AG20443 (cell line): ENCODE measurements around the gene SAE1.
A peak's percentile ranks its signal among the peaks of the same experiment; 100 is the strongest.
"Not testable (repeated sequence)": the region's sequence is repeated elsewhere in the genome, so short reads cannot be mapped to it uniquely, and the experiment has no call there.

ENCODE experiments used
- DNase-seq: peaks from one replicate; pipeline ENCODE4 v3.0.0; 2012; ENCODE audit warnings: low spot score, mixed read lengths

Gene SAE1

GRCh38 chr19:47240996-47241918, 110.6 kb downstream of the SAE1 start:
- peak; percentile 86 for DNase-seq

GRCh38 chr19:47241919-47242577, 111.4 kb downstream of the SAE1 start:
- DNase-seq, result no peak

GRCh38 chr19:47243364-47243775, 112.7 kb downstream of the SAE1 start:
- DNase-seq, result no peak

GRCh38 chr19:47243776-47244547, 113.3 kb downstream of the SAE1 start:
- DNase-seq, result peak; percentile 94

GRCh38 chr19:47247308-47247990, 116.8 kb downstream of the SAE1 start:
- peak; percentile 69 for DNase-seq

- DNase-seq, result not testable (repeated sequence)
Measured at GRCh38 chr19:47253016-47253415, 122.4 kb downstream of the SAE1 start.

GRCh38 chr19:47253467-47253881, 122.8 kb downstream of the SAE1 start:
- no peak for DNase-seq

GRCh38 chr19:47253970-47254369, 123.3 kb downstream of the SAE1 start:
- no peak for DNase-seq

GRCh38 chr19:47255879-47256692, 125.5 kb downstream of the SAE1 start, which contains the start of gene CCDC9:
CCDC9 (plus strand) TSS chr19:47256525; CDS start chr19:47258401, 1,876 bp downstream.
- DNase-seq, result peak; percentile 93

GRCh38 chr19:47256693-47257410, 126.2 kb downstream of the SAE1 start:
- peak; percentile 97 for DNase-seq

- no peak for DNase-seq
Measured at GRCh38 chr19:47257411-47258169, 127.0 kb downstream of the SAE1 start.

- DNase-seq, result no peak
Measured at GRCh38 chr19:47258434-47258833, 127.8 kb downstream of the SAE1 start.

GRCh38 chr19:47258895-47259555, 128.4 kb downstream of the SAE1 start:
- DNase-seq, result no peak
